ENCODE data around the gene TULP4. TPM values are rescaled to one million over a fixed set of nuclear protein-coding genes. Genes with fewer than 3 reads are reported as not detected.
"Not testable (repeated sequence)": the region's sequence is repeated elsewhere in the genome, so short reads cannot be mapped to it uniquely, and the experiment has no call there.

Gene TULP4
- total RNA-seq, 3 donors from 2014 or later = 104 to 171 (median 112) TPM

GRCh38 chr6:158334534-158334933, 22.3 kb downstream of the TULP4 start:
- TF ChIP-seq CTCF (IDR thresholded peaks at IDR 0.05) (no peak), POLR2A (IDR thresholded peaks at IDR 0.05) (no peak), POLR2AphosphoS5 (IDR thresholded peaks at IDR 0.05) (no peak)
- Histone ChIP-seq H3K4me1 (no peaks in the 10 kb centered on the region), H3K4me3 (no peak overlapping the region), H3K9me3 (no peaks in the 10 kb centered on the region), H3K27ac (no peak overlapping the region), H3K27me3 (no peaks in the 10 kb centered on the region), H3K36me3 (no peaks in the 10 kb centered on the region)
- intact Hi-C loops (cut with DNase I; ENCODE audit: low total_unique reads) = no loop called here
- DNase-seq (ENCODE audit: low spot score in 2 of 2) = no peak

GRCh38 chr6:158337332-158337731, 25.1 kb downstream of the TULP4 start:
- H3K36me3 ChIP-seq = no peaks in the 10 kb centered on the region
- H3K27me3 ChIP-seq = no peaks in the 10 kb centered on the region
- no peak overlapping the region for H3K4me3 ChIP-seq
- intact Hi-C loops (cut with DNase I; ENCODE audit: low total_unique reads) = no loop called here
- H3K9me3 ChIP-seq = no peaks in the 10 kb centered on the region
- H3K4me1 ChIP-seq = no peaks in the 10 kb centered on the region
- no peak for DNase-seq (ENCODE audit: low spot score in 2 of 2)
- TF ChIP-seq POLR2A (IDR thresholded peaks at IDR 0.05) (no peak), CTCF (IDR thresholded peaks at IDR 0.05) (no peak), POLR2AphosphoS5 (IDR thresholded peaks at IDR 0.05) (no peak)
- no peak overlapping the region for H3K27ac ChIP-seq

GRCh38 chr6:158338311-158339112, 26.2 kb downstream of the TULP4 start:
- H3K9me3 ChIP-seq = no peaks in the 10 kb centered on the region
- H3K27ac ChIP-seq = no peak overlapping the region
- TF ChIP-seq POLR2AphosphoS5 (IDR thresholded peaks at IDR 0.05) (no peak), POLR2A (IDR thresholded peaks at IDR 0.05) (no peak), CTCF (IDR thresholded peaks at IDR 0.05) (no peak)
- H3K27me3 ChIP-seq = no peaks in the 10 kb centered on the region
- H3K36me3 ChIP-seq = no peaks in the 10 kb centered on the region
- no peak overlapping the region for H3K4me3 ChIP-seq
- H3K4me1 ChIP-seq = no peaks in the 10 kb centered on the region
- intact Hi-C loops (cut with DNase I; ENCODE audit: low total_unique reads) = no loop called here
- no peak for DNase-seq (ENCODE audit: low spot score in 2 of 2)

- H3K27ac ChIP-seq; H3K4me3 ChIP-seq; intact Hi-C loops (cut with DNase I; ENCODE audit: low total_unique reads); H3K9me3 ChIP-seq; H3K4me1 ChIP-seq; H3K27me3 ChIP-seq; H3K36me3 ChIP-seq; DNase-seq (ENCODE audit: low spot score in 2 of 2): not testable (repeated sequence)
These were observed 26.9 kb downstream of the TULP4 start for GRCh38 chr6:158339197-158339596.

GRCh38 chr6:158340252-158340651, 28.0 kb downstream of the TULP4 start:
- Histone ChIP-seq H3K27me3 (no peaks in the 10 kb centered on the region), H3K9me3 (no peaks in the 10 kb centered on the region), H3K36me3 (no peaks in the 10 kb centered on the region), H3K4me1 (no peaks in the 10 kb centered on the region), H3K27ac (no peak overlapping the region), H3K4me3 (no peak overlapping the region)
- DNase-seq (ENCODE audit: low spot score in 2 of 2) = no peak
- TF ChIP-seq POLR2A (IDR thresholded peaks at IDR 0.05) (no peak), CTCF (IDR thresholded peaks at IDR 0.05) (no peak), POLR2AphosphoS5 (IDR thresholded peaks at IDR 0.05) (no peak)
- intact Hi-C loops (cut with DNase I; ENCODE audit: low total_unique reads) = no loop called here
